Measurements from ENCODE around the gene SEZ6L2.

SEZ6L2 gene

GRCh38 chr16:29858974-29859373 is 40.4 kb downstream of the SEZ6L2 start:
- Histone ChIP-seq H3K4me3 (ENCODE audit: low read depth, low read length, poor library complexity, severe bottlenecking) (no peak overlapping the region), H3K4me1 (ENCODE audit: insufficient read depth, low read length, severe bottlenecking) (peaks cover 16% of the 10 kb centered on the region), H3K9me3 (ENCODE audit: low read length) (no peaks in the 10 kb centered on the region), H3K36me3 (ENCODE audit: insufficient read depth, low read length) (peaks cover 28% of the 10 kb centered on the region), H3K79me2 (ENCODE audit: insufficient read depth, low read length) (no peaks in the 10 kb centered on the region), H2AFZ (ENCODE audit: low read length) (no peak overlapping the region), H3K9ac (ENCODE audit: low read length) (no peak overlapping the region), H3K9me2 (ENCODE audit: low read depth, low read length) (no peaks in the 10 kb centered on the region), H3K4me2 (ENCODE audit: low read length) (no peak overlapping the region), H3K27me3 (ENCODE audit: insufficient read depth, low read length) (no peaks in the 10 kb centered on the region), H3F3A (ENCODE audit: insufficient read depth, low read length) (no peaks in the 10 kb centered on the region), H3K27ac (ENCODE audit: low read depth, low read length, poor library complexity, severe bottlenecking) (no peak overlapping the region), H4K20me1 (ENCODE audit: insufficient read depth, low read length) (no peaks in the 10 kb centered on the region)
- TF ChIP-seq CTCF (IDR thresholded peaks at IDR 0.05; ENCODE audit: low read length) = no peak
- TF ChIP-seq EZH2 (IDR thresholded peaks at IDR 0.05; ENCODE audit: borderline replicate concordance, low read length) = no peak

GRCh38 chr16:29858149-29858849 is 41.1 kb downstream of the SEZ6L2 start:
- Histone ChIP-seq H3K36me3 (ENCODE audit: insufficient read depth, low read length) (peaks cover 28% of the 10 kb centered on the region), H3K4me2 (ENCODE audit: low read length) (no peak overlapping the region), H3K4me1 (ENCODE audit: insufficient read depth, low read length, severe bottlenecking) (peaks cover 12% of the 10 kb centered on the region), H3K27ac (ENCODE audit: low read depth, low read length, poor library complexity, severe bottlenecking) (no peak overlapping the region), H3K27me3 (ENCODE audit: insufficient read depth, low read length) (no peaks in the 10 kb centered on the region), H3K9me3 (ENCODE audit: low read length) (no peaks in the 10 kb centered on the region), H3K4me3 (ENCODE audit: low read depth, low read length, poor library complexity, severe bottlenecking) (no peak overlapping the region), H3K9ac (ENCODE audit: low read length) (no peak overlapping the region), H3K79me2 (ENCODE audit: insufficient read depth, low read length) (no peaks in the 10 kb centered on the region), H4K20me1 (ENCODE audit: insufficient read depth, low read length) (no peaks in the 10 kb centered on the region), H2AFZ (ENCODE audit: low read length) (no peak overlapping the region), H3K9me2 (ENCODE audit: low read depth, low read length) (no peaks in the 10 kb centered on the region), H3F3A (ENCODE audit: insufficient read depth, low read length) (no peaks in the 10 kb centered on the region)
- TF ChIP-seq EZH2 (IDR thresholded peaks at IDR 0.05; ENCODE audit: borderline replicate concordance, low read length) (no peak), CTCF (IDR thresholded peaks at IDR 0.05; ENCODE audit: low read length) (no peak)

GRCh38 chr16:29857133-29857760 is 42.1 kb downstream of the SEZ6L2 start:
- Histone ChIP-seq H3K9me3 (ENCODE audit: low read length) (no peaks in the 10 kb centered on the region), H3K4me2 (ENCODE audit: low read length) (no peak overlapping the region), H3K9me2 (ENCODE audit: low read depth, low read length) (no peaks in the 10 kb centered on the region), H3K27me3 (ENCODE audit: insufficient read depth, low read length) (no peaks in the 10 kb centered on the region), H3K4me3 (ENCODE audit: low read depth, low read length, poor library complexity, severe bottlenecking) (no peak overlapping the region), H3K4me1 (ENCODE audit: insufficient read depth, low read length, severe bottlenecking) (peaks cover 10% of the 10 kb centered on the region), H3K79me2 (ENCODE audit: insufficient read depth, low read length) (no peaks in the 10 kb centered on the region), H3K27ac (ENCODE audit: low read depth, low read length, poor library complexity, severe bottlenecking) (no peak overlapping the region), H2AFZ (ENCODE audit: low read length) (no peak overlapping the region), H4K20me1 (ENCODE audit: insufficient read depth, low read length) (no peaks in the 10 kb centered on the region), H3F3A (ENCODE audit: insufficient read depth, low read length) (no peaks in the 10 kb centered on the region), H3K36me3 (ENCODE audit: insufficient read depth, low read length) (peaks cover 28% of the 10 kb centered on the region), H3K9ac (ENCODE audit: low read length) (no peak overlapping the region)
- TF ChIP-seq EZH2 (IDR thresholded peaks at IDR 0.05; ENCODE audit: borderline replicate concordance, low read length) (no peak), CTCF (IDR thresholded peaks at IDR 0.05; ENCODE audit: low read length) (no peak)
